ENCODE data around the gene SLC35E3. TPM values are rescaled to one million over a fixed set of nuclear protein-coding genes. Genes with fewer than 3 reads are reported as not detected.
A peak's percentile ranks its signal among the peaks of the same experiment; 100 is the strongest.

Gene SLC35E3
- total RNA-seq: 1 to 10 TPM; 8.1 TPM

GRCh38 chr12:68745904-68746571 lies at the start of gene SLC35E3:
Gene SLC35E3, plus strand, starts transcription at chr12:68746176. Its CDS starts 202 bp downstream, at chr12:68746378.
- POLR2A ChIA-PET: no interaction called here
- peaks cover 23% of the 10 kb centered on the region for H3K36me3 Mint-ChIP-seq (ENCODE audit: low read depth)
- peak within 1 kb of the TSS; percentile 92 for H3K27ac Mint-ChIP-seq
- CTCF ChIA-PET: interaction anchor here (0.5 to 1.3 kb wide), 4 partner anchors 52 to 62 kb away, joined by 3 to 4 read pairs (median 3); partner anchors contain the start of genes MDM2 and NUP107
- peak within 1 kb of the TSS; percentile 93 for H3K4me3 Mint-ChIP-seq
- peaks cover 51% of the 10 kb centered on the region for H3K4me1 Mint-ChIP-seq
- no peaks in the 10 kb centered on the region for H3K27me3 Mint-ChIP-seq
- H3K9me3 Mint-ChIP-seq: no peaks in the 10 kb centered on the region
- DNase-seq: peak; percentile 94

GRCh38 chr12:68699486-68699885 lies 46.5 kb upstream of the SLC35E3 start:
- Mint-ChIP-seq H3K9me3 (no peaks in the 10 kb centered on the region), H3K36me3 (ENCODE audit: low read depth) (peaks cover 42% of the 10 kb centered on the region), H3K4me1 (no peaks in the 10 kb centered on the region), H3K4me3 (no peak overlapping the region), H3K27ac (no peak overlapping the region), H3K27me3 (no peaks in the 10 kb centered on the region)
- CTCF ChIA-PET: interaction anchor here (0.6 kb wide), 2 partner anchors 16 to 266 kb away, joined by 3 to 4 read pairs; no protein-coding TSS in a partner anchor
- POLR2A ChIA-PET: interaction anchor here (0.7 kb wide), 1 partner anchor 314 kb away, joined by 3 read pairs; no protein-coding TSS in a partner anchor
- DNase-seq: no peak

DNA sequence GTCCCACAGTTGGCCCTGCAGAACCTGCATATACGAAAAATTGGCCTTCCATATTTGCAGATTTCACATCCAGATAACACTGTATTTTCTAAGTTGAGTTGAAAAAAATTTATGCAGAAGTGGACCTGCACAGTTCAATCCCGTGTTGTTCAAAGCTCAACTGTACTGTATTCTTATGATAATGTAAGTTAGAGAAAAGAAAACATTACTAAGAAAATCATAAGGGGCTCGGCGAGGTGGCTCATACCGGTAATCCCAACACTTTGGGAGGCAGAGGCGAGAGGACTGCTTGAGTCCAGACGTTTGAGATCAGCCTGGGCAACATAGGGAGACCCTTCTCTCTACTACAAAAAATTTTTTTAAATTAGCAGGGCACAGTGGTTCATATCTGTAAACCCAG lies 18.2 kb upstream of the SLC35E3 start:
- POLR2A ChIA-PET: no interaction called here
- peaks cover 27% of the 10 kb centered on the region for H3K36me3 Mint-ChIP-seq (ENCODE audit: low read depth)
- CTCF ChIA-PET: no interaction called here

DNA sequence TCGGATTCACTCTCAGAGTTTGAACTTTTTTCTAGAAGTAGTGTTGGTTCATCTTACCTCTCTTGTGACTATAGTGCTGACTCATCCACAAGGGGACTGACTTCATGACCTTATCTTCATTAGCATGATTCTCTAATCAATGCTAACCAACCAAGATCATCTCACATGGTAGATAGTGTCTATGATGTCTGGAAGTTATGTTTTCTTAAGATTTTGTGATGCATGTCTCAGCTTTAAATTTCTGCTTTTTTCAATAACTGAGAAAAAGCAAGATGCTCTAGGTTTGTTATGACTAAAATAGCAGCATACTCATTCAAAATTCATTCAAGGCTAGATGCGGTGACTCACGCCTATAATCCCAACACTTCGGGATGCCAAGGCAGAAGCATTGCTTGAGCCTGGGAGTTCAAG lies 12.3 kb upstream of the SLC35E3 start:
- H3K4me3 Mint-ChIP-seq: no peak overlapping the region
- CTCF ChIA-PET: no interaction called here

More for the DNA sequence above, 18.2 kb upstream of the SLC35E3 start:
- Mint-ChIP-seq H3K4me1 (no peaks in the 10 kb centered on the region), H3K4me3 (no peak overlapping the region), H3K27ac (no peak overlapping the region), H3K9me3 (no peaks in the 10 kb centered on the region), H3K27me3 (no peaks in the 10 kb centered on the region)
- DNase-seq: no peak

DNA sequence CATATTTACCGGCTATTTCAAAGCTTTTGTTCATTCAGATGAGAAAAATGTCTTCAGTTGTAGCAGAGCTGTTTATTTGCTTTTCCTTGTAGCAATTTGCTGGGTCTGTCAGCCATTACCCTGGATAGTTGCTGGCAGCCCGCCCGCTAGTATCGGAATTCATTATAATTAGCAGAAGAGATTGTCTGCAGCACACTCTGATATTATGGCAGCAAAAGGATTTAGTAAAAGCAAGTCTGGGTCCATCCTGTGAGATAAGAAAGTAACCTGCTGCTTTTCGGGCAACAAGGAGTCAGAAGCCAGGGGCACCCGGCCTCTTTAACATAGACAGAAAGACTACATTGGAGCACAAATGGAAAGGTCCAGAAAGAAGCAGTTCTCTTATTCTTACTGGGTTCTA lies 6.1 kb upstream of the SLC35E3 start:
- peaks cover 36% of the 10 kb centered on the region for H3K36me3 Mint-ChIP-seq (ENCODE audit: low read depth)
- peaks cover 14% of the 10 kb centered on the region for H3K4me1 Mint-ChIP-seq
- DNase-seq: no peak
- H3K27me3 Mint-ChIP-seq: no peaks in the 10 kb centered on the region
- no peak overlapping the region for H3K27ac Mint-ChIP-seq
- no peak overlapping the region for H3K4me3 Mint-ChIP-seq
- ChIA-PET CTCF (no interaction called here), POLR2A (interaction anchor here (0.7 kb wide), 1 partner anchor 23 kb away, joined by 7 read pairs; no protein-coding TSS in a partner anchor)
- no peaks in the 10 kb centered on the region for H3K9me3 Mint-ChIP-seq

More for the DNA sequence above, 12.3 kb upstream of the SLC35E3 start:
- Mint-ChIP-seq H3K4me1 (no peaks in the 10 kb centered on the region), H3K9me3 (no peaks in the 10 kb centered on the region), H3K27ac (peak overlapping the region; percentile 13), H3K27me3 (no peaks in the 10 kb centered on the region), H3K36me3 (ENCODE audit: low read depth) (peaks cover 35% of the 10 kb centered on the region)
- POLR2A ChIA-PET: no interaction called here
- no peak for DNase-seq

GRCh38 chr12:68743356-68743755 lies 2.6 kb upstream of the SLC35E3 start:
- ChIA-PET POLR2A (no interaction called here), CTCF (no interaction called here)
- no peak overlapping the region for H3K4me3 Mint-ChIP-seq
- peaks cover 32% of the 10 kb centered on the region for H3K4me1 Mint-ChIP-seq
- no peak for DNase-seq
- H3K27ac Mint-ChIP-seq: no peak overlapping the region
- H3K27me3 Mint-ChIP-seq: no peaks in the 10 kb centered on the region
- no peaks in the 10 kb centered on the region for H3K9me3 Mint-ChIP-seq
- peaks cover 30% of the 10 kb centered on the region for H3K36me3 Mint-ChIP-seq (ENCODE audit: low read depth)

- ChIA-PET POLR2A (interaction anchor here (0.6 kb wide), 1 partner anchor 41 kb away, joined by 7 read pairs; no protein-coding TSS in a partner anchor), CTCF (interaction anchor here (1.1 to 1.3 kb wide), 2 partner anchors 55 to 58 kb away, joined by 3 read pairs; partner anchors contain the start of gene NUP107)
- Mint-ChIP-seq H3K27ac (peak overlapping the region; percentile 92), H3K27me3 (no peaks in the 10 kb centered on the region), H3K4me1 (peaks cover 49% of the 10 kb centered on the region), H3K4me3 (peak overlapping the region; percentile 93), H3K9me3 (no peaks in the 10 kb centered on the region), H3K36me3 (ENCODE audit: low read depth) (peaks cover 23% of the 10 kb centered on the region)
- no peak for DNase-seq
Observed at GRCh38 chr12:68745376-68745903, 536 bp upstream of the SLC35E3 start.

DNA sequence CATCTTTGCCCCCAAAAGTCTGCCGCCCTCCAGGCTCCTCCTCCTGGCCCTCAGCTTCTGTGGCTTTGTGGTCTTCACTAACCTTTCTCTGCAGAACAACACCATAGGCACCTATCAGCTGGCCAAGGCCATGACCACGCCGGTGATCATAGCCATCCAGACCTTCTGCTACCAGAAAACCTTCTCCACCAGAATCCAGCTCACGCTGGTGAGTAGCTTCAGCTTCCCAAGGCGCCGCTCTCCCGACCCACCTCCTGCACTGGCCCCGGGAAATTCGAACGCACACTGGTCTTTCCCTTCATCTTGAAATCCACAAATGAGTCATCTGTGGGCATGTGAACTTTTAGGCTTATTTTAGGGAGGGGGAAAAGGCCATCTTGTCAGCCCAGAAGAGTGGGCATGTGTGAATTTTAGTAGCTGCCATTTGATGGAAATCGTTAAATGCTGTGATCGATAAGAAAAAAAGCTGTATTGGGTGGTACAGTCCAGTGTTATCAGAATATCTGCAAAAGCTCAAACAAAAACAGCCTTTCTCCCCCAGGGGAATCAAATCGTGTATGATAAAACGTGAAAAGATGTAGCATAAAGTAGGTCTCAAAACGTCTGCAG lies 700 bp downstream of the SLC35E3 start:
- peak; percentile 39 for DNase-seq
- Mint-ChIP-seq H3K27me3 (no peaks in the 10 kb centered on the region), H3K36me3 (ENCODE audit: low read depth) (peaks cover 23% of the 10 kb centered on the region), H3K4me3 (peak overlapping the region; percentile 93), H3K9me3 (no peaks in the 10 kb centered on the region), H3K27ac (peak overlapping the region; percentile 92), H3K4me1 (peaks cover 51% of the 10 kb centered on the region)
- CTCF ChIA-PET: interaction anchor here (0.5 to 1.0 kb wide), 3 partner anchors 16 to 61 kb away, joined by 3 to 5 read pairs (median 4); partner anchors contain the start of gene MDM2
- POLR2A ChIA-PET: no interaction called here

GRCh38 chr12:68749443-68749842 lies 3.5 kb downstream of the SLC35E3 start:
- H3K4me1 Mint-ChIP-seq: peaks cover 36% of the 10 kb centered on the region

GRCh38 chr12:68749861-68750260 lies 3.9 kb downstream of the SLC35E3 start:
- ChIA-PET POLR2A (no interaction called here), CTCF (no interaction called here)
- peaks cover 36% of the 10 kb centered on the region for H3K4me1 Mint-ChIP-seq
- no peaks in the 10 kb centered on the region for H3K27me3 Mint-ChIP-seq
- no peak overlapping the region for H3K4me3 Mint-ChIP-seq
- H3K27ac Mint-ChIP-seq: no peak overlapping the region
- DNase-seq: no peak
- H3K9me3 Mint-ChIP-seq: no peaks in the 10 kb centered on the region
- peaks cover 36% of the 10 kb centered on the region for H3K36me3 Mint-ChIP-seq (ENCODE audit: low read depth)

More at GRCh38 chr12:68749443-68749842, 3.5 kb downstream of the SLC35E3 start:
- ChIA-PET CTCF (no interaction called here), POLR2A (no interaction called here)
- DNase-seq: no peak
- Mint-ChIP-seq H3K27me3 (no peaks in the 10 kb centered on the region), H3K9me3 (no peaks in the 10 kb centered on the region), H3K27ac (no peak overlapping the region), H3K4me3 (no peak overlapping the region), H3K36me3 (ENCODE audit: low read depth) (peaks cover 31% of the 10 kb centered on the region)

DNA sequence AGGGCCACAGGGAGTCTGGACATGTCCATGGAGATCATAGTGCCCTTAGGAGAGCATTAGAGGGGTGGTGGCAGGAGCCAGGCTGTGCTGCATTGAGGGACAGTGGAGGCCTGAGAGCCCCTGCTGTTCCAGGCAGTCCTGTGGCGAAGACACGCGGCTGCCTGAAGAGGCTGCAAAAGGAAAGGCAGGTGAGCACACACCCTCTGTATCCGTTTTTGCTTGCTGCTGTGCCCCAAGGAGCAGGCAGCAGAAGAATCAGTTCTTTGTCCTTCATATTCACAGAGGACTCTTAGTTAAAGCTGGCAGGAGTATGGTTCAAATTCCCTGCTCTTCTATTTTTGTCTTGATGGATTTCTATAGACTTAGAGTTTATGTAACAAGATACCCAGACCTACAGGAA lies 4.5 kb downstream of the SLC35E3 start:
- POLR2A ChIA-PET: no interaction called here
- peaks cover 35% of the 10 kb centered on the region for H3K4me1 Mint-ChIP-seq
- DNase-seq: no peak
- no peak overlapping the region for H3K27ac Mint-ChIP-seq
- H3K4me3 Mint-ChIP-seq: no peak overlapping the region
- CTCF ChIA-PET: no interaction called here
- H3K9me3 Mint-ChIP-seq: no peaks in the 10 kb centered on the region
- no peaks in the 10 kb centered on the region for H3K27me3 Mint-ChIP-seq
- peaks cover 42% of the 10 kb centered on the region for H3K36me3 Mint-ChIP-seq (ENCODE audit: low read depth)

GRCh38 chr12:68755536-68756243 lies 9.7 kb downstream of the SLC35E3 start:
- H3K36me3 Mint-ChIP-seq (ENCODE audit: low read depth): peaks cover 50% of the 10 kb centered on the region
- H3K4me1 Mint-ChIP-seq: peaks cover 2% of the 10 kb centered on the region
- H3K4me3 Mint-ChIP-seq: no peak overlapping the region
- H3K27ac Mint-ChIP-seq: no peak overlapping the region
- POLR2A ChIA-PET: no interaction called here
- CTCF ChIA-PET: interaction anchor here (1.2 kb wide), 1 partner anchor 9 kb away, joined by 4 read pairs; no protein-coding TSS in a partner anchor
- no peak for DNase-seq
- no peaks in the 10 kb centered on the region for H3K27me3 Mint-ChIP-seq
- H3K9me3 Mint-ChIP-seq: no peaks in the 10 kb centered on the region
